Small intestine (tissue), 7 donors: ENCODE data around the gene KRTAP5-1. TPM values are rescaled to one million over a fixed set of nuclear protein-coding genes. Genes with fewer than 3 reads are reported as not detected.

ENCODE experiments used
- DNase-seq, 2 donors: peaks; one replicate each; pipeline versions ENCODE4 v3.0.0 to v3.0.0-alpha.2; 2013
- FAIRE-seq: peaks from 2 replicates; lab custom pipeline; 2012; peaks lifted over from hg19 to GRCh38; lab: Jason Lieb, UNC
- H3K27ac ChIP-seq, 3 donors: one replicate each; pipeline ENCODE4 v1.5.1; 2013; ENCODE audit warnings: low read length in 2 of 3, mild to moderate bottlenecking in 2 of 3, control low read depth in 1 of 3, inconsistent platforms in 1 of 3, low read depth in 1 of 3, moderate library complexity in 1 of 3
- H3K27me3 ChIP-seq, 3 donors: one replicate each; pipeline ENCODE4 v1.6.1; 2013; ENCODE audit warnings: low read length in 3 of 3, inconsistent platforms in 1 of 3; ENCODE audit not compliant: control insufficient read depth in 3 of 3, insufficient read depth in 3 of 3
- H3K36me3 ChIP-seq, 3 donors: one replicate each; pipeline ENCODE4 v1.6.1; 2013; ENCODE audit warnings: low read length in 3 of 3, inconsistent platforms in 1 of 3, low read depth in 1 of 3, mild to moderate bottlenecking in 1 of 3, moderate library complexity in 1 of 3; ENCODE audit not compliant: control insufficient read depth in 3 of 3, insufficient read depth in 2 of 3
- H3K4me1 ChIP-seq, 3 donors: one replicate each; pipeline ENCODE4 v1.6.1; 2013; ENCODE audit warnings: low read length in 2 of 3, inconsistent platforms in 1 of 3, low read depth in 1 of 3, mild to moderate bottlenecking in 1 of 3, moderate library complexity in 1 of 3; ENCODE audit not compliant: control insufficient read depth in 3 of 3, insufficient read depth in 2 of 3
- H3K4me3 ChIP-seq, 3 donors: one replicate each; pipeline ENCODE4 v1.5.1; 2013; ENCODE audit warnings: low read length in 3 of 3, control low read depth in 1 of 3, inconsistent platforms in 1 of 3, low read depth in 1 of 3, mild to moderate bottlenecking in 1 of 3, moderate library complexity in 1 of 3
- H3K9me3 ChIP-seq, 2 donors: one replicate each; pipeline ENCODE4 v1.6.1; 2013; ENCODE audit warnings: low read depth in 1 of 2, low read length in 1 of 2; ENCODE audit not compliant: control insufficient read depth in 2 of 2, insufficient read depth in 1 of 2
- WGBS, 3 donors: extraction: QIAGEN DNeasy Blood & Tissue Kit; methylation state at CpG; one replicate each; pipeline ENCODE4 v1.1.7; 2013; 5-methylcytosine and 5-hydroxymethylcytosine counted together
- polyA plus RNA-seq, 4 donors: library from polyadenylated mRNA; stranded (reverse) in 3 of 4; unstranded in 1 of 4; fragments of 200-250 nt in 3 of 4; fragments of 120-200 nt in 1 of 4; gene quantifications; one replicate each; pipeline versions ENCODE4 v1.2.1 to v1.2.3, GENCODE V29; 2013
- donor health status: healthy with polysubstance abuse.
- donor health status: control.
- donor health status: control.
- donor health status: Bipolar disorder and iron deficiency.
- donor health status: healthy.

The KRTAP5-1 gene
- polyA plus RNA-seq, 4 donors: 2.0 TPM; not detected in 3

DNA sequence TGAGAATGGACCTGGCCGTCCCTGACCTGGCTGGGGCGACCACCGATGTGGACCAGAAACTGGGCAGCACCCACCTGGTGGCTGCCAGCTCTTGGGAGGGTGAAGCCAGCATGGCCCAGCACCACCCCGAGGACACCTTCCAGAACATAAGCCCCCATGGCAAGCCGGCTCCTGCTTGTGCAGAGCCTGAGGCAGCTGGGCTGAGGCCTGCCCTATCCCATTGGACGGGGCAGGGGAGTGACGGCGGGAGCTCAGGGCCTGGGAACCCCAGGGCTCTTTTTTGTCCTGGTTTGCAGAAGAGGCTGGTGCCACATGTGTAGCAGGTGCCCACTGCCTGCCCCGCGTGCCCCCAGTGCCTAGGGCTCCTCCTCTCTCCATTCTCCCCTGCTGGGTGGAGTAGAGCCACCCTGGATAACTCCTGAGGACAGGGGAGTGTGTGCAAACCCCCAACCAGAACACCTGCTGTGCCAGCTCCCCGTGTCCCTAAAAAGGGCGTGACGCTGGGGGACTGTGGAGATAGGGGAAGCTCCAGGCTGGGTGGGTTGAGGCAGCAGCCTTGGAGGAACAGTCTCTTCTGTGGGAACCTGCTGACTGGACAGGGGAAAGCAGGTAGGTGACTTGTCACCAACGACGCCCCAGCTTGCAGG lies 25.0 kb downstream of the KRTAP5-1 start:
- Histone ChIP-seq H3K27ac (peak overlapping the region in 2 of 3 donors; percentile 56 to 83), H3K27me3 (no peaks in the 10 kb centered on the region), H3K9me3 (no peaks in the 10 kb centered on the region), H3K4me3 (no peak overlapping the region), H3K4me1 (peaks cover 0 to 78% (median 0%) of the 10 kb centered on the region in 3 donors), H3K36me3 (peaks cover 0 to 87% (median 0%) of the 10 kb centered on the region in 3 donors)
- DNase-seq: no peak
- no peak for FAIRE-seq
- WGBS, 3 donors: 67 to 81% (median 76%) methylated on average over 15 of the region's 15 CpGs

DNA sequence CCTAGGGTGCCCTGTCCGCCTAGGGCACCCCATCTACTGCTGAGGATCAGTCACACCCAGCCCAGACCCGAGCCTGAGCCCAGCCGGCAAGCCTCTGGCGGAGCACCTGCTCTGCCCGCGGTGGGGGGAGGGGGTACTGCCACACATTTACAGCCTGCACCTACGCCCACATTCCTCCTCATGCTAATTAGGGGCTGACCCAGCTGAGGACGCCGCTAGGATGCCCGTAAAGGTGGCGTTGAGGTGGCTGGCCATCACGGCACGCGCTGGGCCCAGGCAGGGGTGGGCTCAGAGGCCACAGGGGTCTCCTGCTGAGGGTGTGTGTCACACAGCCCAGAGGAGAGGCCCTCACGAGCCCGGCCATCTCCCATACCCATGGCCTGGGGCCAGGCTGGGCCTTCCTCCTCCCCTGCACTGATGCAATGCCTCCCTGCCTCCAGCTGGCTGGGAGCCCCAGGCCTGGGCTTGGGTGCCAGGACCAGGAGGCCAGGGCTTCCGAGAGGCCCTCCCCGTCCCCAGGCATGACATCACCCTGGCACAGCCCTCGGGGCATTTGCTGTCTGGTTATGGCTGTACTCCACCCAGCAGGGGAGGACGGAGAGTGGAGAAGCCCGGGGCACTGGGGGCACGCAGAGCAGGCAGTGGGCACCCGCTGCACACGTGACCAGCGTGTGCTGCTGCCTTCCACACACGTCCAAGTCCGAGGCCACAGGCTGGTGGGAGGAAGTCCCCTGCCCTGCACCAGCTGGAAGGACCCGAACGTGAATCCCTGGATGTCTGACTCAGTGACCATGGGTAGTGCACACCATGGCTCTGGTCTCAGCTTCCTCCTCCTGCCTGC lies 25.8 kb downstream of the KRTAP5-1 start:
- H3K27me3 ChIP-seq: no peaks in the 10 kb centered on the region
- H3K9me3 ChIP-seq: no peaks in the 10 kb centered on the region
- peak overlapping the region; percentile 77 to 83 (median 79) for H3K27ac ChIP-seq
- WGBS, 3 donors: 7 to 47% (median 23%) methylated on average over 24 to 29 of the region's 29 CpGs
- H3K4me1 ChIP-seq: peaks cover 0 to 78% (median 0%) of the 10 kb centered on the region in 3 donors
- no peak for FAIRE-seq
- peak; percentile 89 to 94 for DNase-seq
- peaks cover 0 to 86% (median 0%) of the 10 kb centered on the region in 3 donors for H3K36me3 ChIP-seq
- H3K4me3 ChIP-seq: no peak overlapping the region

DNA sequence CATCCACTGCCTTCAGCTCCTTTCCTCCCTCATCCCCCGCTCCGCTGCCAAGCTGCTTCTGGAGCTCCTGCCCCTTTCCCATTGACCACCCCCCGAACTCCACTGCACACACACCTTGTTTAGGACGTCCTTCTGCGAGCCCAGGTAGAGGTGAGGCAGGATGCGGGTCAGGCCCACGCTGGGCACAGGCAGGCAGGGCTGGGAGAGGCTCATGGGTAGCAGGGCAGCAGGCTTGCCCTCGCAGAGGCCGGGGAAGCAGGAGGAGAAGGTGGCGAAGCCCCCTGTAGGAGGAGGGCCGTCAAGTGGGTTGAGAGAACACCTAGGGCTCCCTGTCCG lies 26.3 kb downstream of the KRTAP5-1 start:
- WGBS, 3 donors: 19 to 64% (median 46%) methylated on average over 12 of the region's 12 CpGs
- FAIRE-seq: no peak
- Histone ChIP-seq H3K36me3 (peaks cover 0 to 82% (median 0%) of the 10 kb centered on the region in 3 donors), H3K9me3 (no peaks in the 10 kb centered on the region), H3K4me1 (peaks cover 0 to 78% (median 0%) of the 10 kb centered on the region in 3 donors), H3K27ac (peak overlapping the region; percentile 77 to 83 (median 79)), H3K4me3 (no peak overlapping the region), H3K27me3 (no peaks in the 10 kb centered on the region)
- DNase-seq: no peak

DNA sequence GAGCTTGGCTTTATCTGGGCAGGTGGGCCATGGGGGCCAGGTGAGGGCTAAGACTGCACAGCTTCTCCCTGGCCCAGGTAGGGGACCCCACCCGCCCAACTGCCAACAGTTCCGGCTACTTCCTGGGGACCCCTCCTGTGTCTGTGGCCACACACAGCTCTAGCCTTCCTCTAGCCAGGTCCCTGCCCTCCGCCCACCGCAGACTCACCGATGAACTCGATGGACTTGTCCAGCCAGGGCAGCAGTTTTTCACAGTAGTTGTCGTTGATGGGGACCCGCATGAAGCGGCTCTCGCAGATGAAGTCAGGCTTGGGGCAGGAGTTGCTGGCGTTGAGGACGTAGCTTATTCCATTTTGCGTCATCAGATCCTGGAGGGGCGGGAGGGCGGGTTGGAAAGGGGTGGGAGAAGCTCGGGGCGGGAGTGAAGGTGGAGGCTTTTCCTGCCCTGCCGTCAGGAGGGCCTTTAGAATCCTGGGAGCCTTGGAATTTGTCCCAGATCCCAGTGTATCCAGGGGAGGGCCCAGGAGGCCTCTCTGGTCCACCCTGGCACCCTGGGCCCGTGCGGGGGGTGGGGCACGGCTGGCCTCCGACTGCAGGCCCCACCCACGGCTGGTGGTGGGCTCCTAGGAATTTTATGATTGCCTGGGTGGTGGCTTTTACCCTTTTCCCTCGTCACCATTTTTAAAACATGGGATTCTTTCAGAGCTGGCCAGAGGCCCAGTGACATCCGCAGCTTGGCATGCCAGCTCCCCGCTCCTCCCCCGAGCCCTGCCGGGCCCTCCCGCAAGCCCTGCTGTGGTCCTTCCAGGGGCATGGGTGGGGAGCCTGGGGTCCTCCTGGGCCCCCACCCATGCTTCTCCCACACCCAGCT lies 26.9 kb downstream of the KRTAP5-1 start:
- peak overlapping the region; percentile 77 to 83 (median 79) for H3K27ac ChIP-seq

DNA sequence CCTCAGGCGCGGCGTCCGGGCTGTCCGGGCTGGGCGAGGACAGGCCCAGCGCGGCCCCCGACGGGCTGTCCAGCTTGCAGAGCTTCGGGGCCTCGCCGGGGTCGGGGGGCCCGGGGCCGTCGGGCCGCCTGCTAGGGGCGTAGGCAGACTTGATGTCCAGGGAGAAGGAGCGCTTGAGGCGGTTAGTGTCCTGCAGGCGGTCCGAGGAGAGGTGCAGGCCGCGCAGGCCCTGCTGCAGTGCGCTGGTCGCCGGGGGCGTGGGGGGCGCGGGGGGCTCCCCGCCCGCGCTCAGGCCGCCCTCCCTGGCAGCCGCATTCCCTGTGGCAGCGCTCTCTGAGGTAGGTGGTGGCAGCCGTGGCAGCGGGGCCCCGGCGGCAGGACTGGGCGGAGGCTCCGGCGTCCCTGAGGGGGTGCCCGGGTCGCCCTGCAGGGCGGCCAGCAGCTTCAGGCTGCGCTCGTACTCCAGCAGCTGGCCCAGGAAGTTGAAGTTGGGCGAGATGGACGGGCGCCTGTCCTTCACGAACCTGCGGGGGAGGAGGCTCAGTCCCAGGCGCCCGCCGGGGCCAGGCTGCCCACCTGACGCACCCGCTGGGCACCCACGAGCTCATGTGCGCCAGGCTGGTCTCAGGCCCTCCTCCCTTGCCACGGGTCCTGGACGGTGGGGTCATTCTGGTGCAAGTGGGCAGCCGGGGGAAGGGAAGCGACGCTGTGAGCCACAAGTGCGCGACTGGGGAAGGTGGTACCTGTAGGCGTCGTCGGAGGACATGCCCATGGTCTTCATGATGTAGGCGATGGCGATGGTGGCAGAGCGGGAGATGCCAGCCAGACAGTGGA lies 27.8 kb downstream of the KRTAP5-1 start:
- no peaks in the 10 kb centered on the region for H3K27me3 ChIP-seq
- peaks cover 0 to 72% (median 0%) of the 10 kb centered on the region in 3 donors for H3K4me1 ChIP-seq
- H3K27ac ChIP-seq: peak overlapping the region in 2 of 3 donors; percentile 37 to 61
- FAIRE-seq: no peak
- H3K4me3 ChIP-seq: no peak overlapping the region
- no peak for DNase-seq
- no peaks in the 10 kb centered on the region for H3K9me3 ChIP-seq
- peaks cover 0 to 67% (median 0%) of the 10 kb centered on the region in 3 donors for H3K36me3 ChIP-seq
- WGBS, 3 donors: 87 to 97% (median 96%) methylated on average over 42 to 74 of the region's 74 CpGs

More for the DNA sequence above, 26.9 kb downstream of the KRTAP5-1 start:
- Histone ChIP-seq H3K36me3 (peaks cover 0 to 75% (median 0%) of the 10 kb centered on the region in 3 donors), H3K4me3 (no peak overlapping the region), H3K9me3 (no peaks in the 10 kb centered on the region), H3K27me3 (no peaks in the 10 kb centered on the region), H3K4me1 (peaks cover 0 to 80% (median 0%) of the 10 kb centered on the region in 3 donors)
- WGBS, 3 donors: 42 to 57% (median 50%) methylated on average over 24 to 29 of the region's 29 CpGs
- FAIRE-seq (no peak), DNase-seq (peak in 1 of 2 donors; percentile 62)

DNA sequence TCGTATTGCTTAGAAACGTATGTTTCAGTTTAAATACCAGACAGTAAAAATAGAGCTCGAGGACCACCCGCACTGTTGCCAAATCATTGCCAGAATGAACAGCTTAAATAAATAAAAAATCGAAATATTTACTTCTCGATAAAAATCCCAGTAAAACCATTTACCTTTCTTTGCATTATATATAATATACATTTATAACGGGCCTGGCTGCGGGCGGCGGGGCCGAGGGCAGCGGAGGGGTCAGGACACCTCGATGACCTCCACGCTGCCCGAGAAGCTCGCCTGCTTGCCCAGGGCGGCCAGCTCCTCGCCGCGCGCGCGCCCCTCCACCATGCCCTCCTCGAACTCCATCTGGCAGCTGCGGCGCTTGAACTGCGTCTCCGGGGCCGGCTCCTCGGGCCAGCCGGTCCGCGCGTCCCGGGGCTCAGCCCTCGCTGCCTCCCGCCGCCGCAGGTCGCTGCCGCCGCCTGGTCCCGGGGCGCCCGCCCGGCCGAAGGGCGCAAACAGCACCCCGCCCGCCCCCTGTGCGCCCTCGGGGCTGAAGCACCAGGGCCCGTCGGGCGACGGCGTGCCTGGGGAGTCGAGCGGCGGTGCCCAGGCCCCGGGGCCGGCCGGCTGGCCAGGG lies 28.7 kb downstream of the KRTAP5-1 start:
- WGBS, 3 donors: 73 to 90% (median 84%) methylated on average over 56 to 63 of the region's 63 CpGs
- Histone ChIP-seq H3K9me3 (no peaks in the 10 kb centered on the region), H3K27me3 (no peaks in the 10 kb centered on the region), H3K27ac (no peak overlapping the region), H3K36me3 (peaks cover 0 to 59% (median 0%) of the 10 kb centered on the region in 3 donors), H3K4me1 (peaks cover 0 to 64% (median 0%) of the 10 kb centered on the region in 3 donors), H3K4me3 (no peak overlapping the region)
- DNase-seq (no peak), FAIRE-seq (no peak)

DNA sequence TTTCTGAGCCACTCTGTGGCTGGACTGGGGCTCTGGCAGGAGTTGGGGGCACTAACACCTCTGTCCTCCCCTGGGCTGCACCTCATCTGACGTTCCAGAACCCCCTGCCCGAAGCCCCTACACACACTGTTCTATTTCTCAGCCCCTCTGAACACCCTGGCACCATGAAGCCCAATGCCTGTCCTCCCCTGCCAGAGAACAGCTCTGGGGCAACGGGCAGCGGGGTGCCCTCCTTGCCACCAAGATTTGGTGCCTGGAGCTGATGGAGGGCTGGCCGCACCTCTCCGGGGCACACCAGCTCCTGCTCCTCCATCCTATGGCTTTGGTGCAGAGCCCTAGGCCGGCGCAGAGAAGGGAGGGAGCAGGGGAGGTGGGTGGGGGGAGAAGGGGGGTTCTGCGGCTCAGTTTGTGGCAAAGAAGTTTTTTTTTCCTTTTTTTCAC lies 29.4 kb downstream of the KRTAP5-1 start:
- Histone ChIP-seq H3K36me3 (peaks cover 0 to 52% (median 0%) of the 10 kb centered on the region in 3 donors), H3K27ac (no peak overlapping the region), H3K4me3 (no peak overlapping the region), H3K9me3 (no peaks in the 10 kb centered on the region), H3K27me3 (no peaks in the 10 kb centered on the region), H3K4me1 (peaks cover 0 to 57% (median 0%) of the 10 kb centered on the region in 3 donors)
- 87 to 88% (median 88%) methylated on average over 9 of the region's 9 CpGs for WGBS, 3 donors
- DNase-seq (no peak), FAIRE-seq (no peak)
